PC-9 (cell line): ENCODE measurements around the gene TTLL5. TPM values are rescaled to one million over a fixed set of nuclear protein-coding genes. Genes with fewer than 3 reads are reported as not detected.

ENCODE experiments used
- Bru-seq: library from RNA; stranded (reverse); fragments of 400-500 nt; gene quantifications from one replicate; lab custom pipeline; 2021; lab: Mats Ljungman, UMichigan
- BruChase-seq, 2 experiments: library from RNA; stranded (reverse); fragments of 400-500 nt; gene quantifications; one replicate each; lab custom pipeline; 2021; lab: Mats Ljungman, UMichigan
- BruUV-seq: library from RNA; stranded (reverse); fragments of 400-500 nt; replicated peaks from 2 replicates; lab custom pipeline; 2021; lab: Mats Ljungman, UMichigan
- CTCF ChIA-PET: fragments of 300-600 bp; sonication (Branson Sonifier 250); formaldehyde crosslinking; loops from one replicate; lab custom pipeline; 2022; ENCODE audit warnings: antibody characterized with exemption; lab: Charles Lee
- POLR2A ChIA-PET: fragments of 300-600 bp; sonication (Branson Sonifier 250); formaldehyde crosslinking; loops from one replicate; lab custom pipeline; 2022; ENCODE audit warnings: antibody characterized with exemption; ENCODE audit not compliant: unreplicated experiment; lab: Charles Lee
- DNase-seq, 2 experiments: peaks; one replicate each; pipeline versions ENCODE4 v3.0.0 to v3.0.0-alpha.2; 2015 to 2022; ENCODE audit warnings: mixed read lengths in 1 of 2
- H2AFZ ChIP-seq: fragments of 200-600 bp; sonication (generic); 2 replicates; pipeline ENCODE4 v1.8.1; 2017; ENCODE audit warnings: antibody characterized with exemption
- H3F3A ChIP-seq: fragments of 200-600 bp; sonication (generic); 2 replicates; pipeline ENCODE4 v1.8.1; 2017; ENCODE audit warnings: antibody characterized with exemption, mild to moderate bottlenecking, low read depth; ENCODE audit not compliant: insufficient read depth
- H3K27ac ChIP-seq: fragments of 200-600 bp; sonication (generic); 2 replicates; pipeline ENCODE4 v1.6.1; 2016; ENCODE audit warnings: mixed run types
- H3K27me3 ChIP-seq: fragments of 200-600 bp; sonication (generic); 2 replicates; pipeline ENCODE4 v1.6.1; 2016; ENCODE audit warnings: low read depth, mixed run types; ENCODE audit not compliant: insufficient read depth
- H3K36me3 ChIP-seq: fragments of 200-600 bp; sonication (generic); 2 replicates; pipeline ENCODE4 v1.6.1; 2016; ENCODE audit warnings: low read depth, mixed run types
- H3K4me1 ChIP-seq: fragments of 200-600 bp; sonication (generic); replicated peaks from 2 replicates; pipeline ENCODE4 v1.6.1; 2016; ENCODE audit warnings: mixed run types; ENCODE audit not compliant: insufficient read depth
- H3K4me2 ChIP-seq: fragments of 200-600 bp; sonication (generic); 2 replicates; pipeline ENCODE4 v1.6.1; 2017; ENCODE audit warnings: mixed run types
- H3K4me3 ChIP-seq: fragments of 200-600 bp; sonication (generic); 2 replicates; pipeline ENCODE4 v1.6.1; 2016; ENCODE audit warnings: mixed run types
- H3K79me2 ChIP-seq: fragments of 200-600 bp; sonication (generic); 2 replicates; pipeline ENCODE4 v1.6.1; 2017; ENCODE audit warnings: low read depth, mixed run types
- H3K9me2 ChIP-seq: fragments of 200-600 bp; sonication (generic); 2 replicates; pipeline ENCODE4 v1.8.1; 2017; ENCODE audit warnings: mild to moderate bottlenecking; ENCODE audit not compliant: insufficient read depth
- H3K9me3 ChIP-seq: fragments of 200-600 bp; sonication (generic); 2 replicates; pipeline ENCODE4 v1.8.1; 2016; ENCODE audit warnings: low read depth; ENCODE audit not compliant: insufficient read depth
- H4K20me1 ChIP-seq: fragments of 200-600 bp; sonication (generic); 2 replicates; pipeline ENCODE4 v1.8.1; 2017; ENCODE audit not compliant: insufficient read depth
- EZH2 ChIP-seq: fragments of 200-600 bp; sonication (generic); IDR thresholded peaks from 2 replicates; pipeline ENCODE4 v1.8.0; 2017; ENCODE audit warnings: antibody characterized with exemption, low read depth
- intact Hi-C: fragments of 100-400 bp; cut with micrococcal nuclease; formaldehyde crosslinking; loops from one replicate; pipeline ENCODE4 v1.10.0; 2022; ENCODE audit not compliant: unreplicated experiment
- long read RNA-seq: library from polyadenylated mRNA; stranded (forward); transcript quantifications from one replicate; pipeline ENCODE4 v2.0.0, GENCODE V29; 2022
- total RNA-seq: library from RNA; stranded (reverse); gene quantifications from 2 replicates; pipeline ENCODE4 v1.2.3, GENCODE V29; 2021
- TF ChIP-seq, protein P1 (sequence below): fragments of 200-600 bp; sonication (generic); conservative IDR thresholded peaks from 2 replicates; pipeline ENCODE4 v1.6.1; 2017; ENCODE audit warnings: mixed run types, antibody characterized with exemption, mild to moderate bottlenecking, moderate library complexity

The TTLL5 gene, protein sequence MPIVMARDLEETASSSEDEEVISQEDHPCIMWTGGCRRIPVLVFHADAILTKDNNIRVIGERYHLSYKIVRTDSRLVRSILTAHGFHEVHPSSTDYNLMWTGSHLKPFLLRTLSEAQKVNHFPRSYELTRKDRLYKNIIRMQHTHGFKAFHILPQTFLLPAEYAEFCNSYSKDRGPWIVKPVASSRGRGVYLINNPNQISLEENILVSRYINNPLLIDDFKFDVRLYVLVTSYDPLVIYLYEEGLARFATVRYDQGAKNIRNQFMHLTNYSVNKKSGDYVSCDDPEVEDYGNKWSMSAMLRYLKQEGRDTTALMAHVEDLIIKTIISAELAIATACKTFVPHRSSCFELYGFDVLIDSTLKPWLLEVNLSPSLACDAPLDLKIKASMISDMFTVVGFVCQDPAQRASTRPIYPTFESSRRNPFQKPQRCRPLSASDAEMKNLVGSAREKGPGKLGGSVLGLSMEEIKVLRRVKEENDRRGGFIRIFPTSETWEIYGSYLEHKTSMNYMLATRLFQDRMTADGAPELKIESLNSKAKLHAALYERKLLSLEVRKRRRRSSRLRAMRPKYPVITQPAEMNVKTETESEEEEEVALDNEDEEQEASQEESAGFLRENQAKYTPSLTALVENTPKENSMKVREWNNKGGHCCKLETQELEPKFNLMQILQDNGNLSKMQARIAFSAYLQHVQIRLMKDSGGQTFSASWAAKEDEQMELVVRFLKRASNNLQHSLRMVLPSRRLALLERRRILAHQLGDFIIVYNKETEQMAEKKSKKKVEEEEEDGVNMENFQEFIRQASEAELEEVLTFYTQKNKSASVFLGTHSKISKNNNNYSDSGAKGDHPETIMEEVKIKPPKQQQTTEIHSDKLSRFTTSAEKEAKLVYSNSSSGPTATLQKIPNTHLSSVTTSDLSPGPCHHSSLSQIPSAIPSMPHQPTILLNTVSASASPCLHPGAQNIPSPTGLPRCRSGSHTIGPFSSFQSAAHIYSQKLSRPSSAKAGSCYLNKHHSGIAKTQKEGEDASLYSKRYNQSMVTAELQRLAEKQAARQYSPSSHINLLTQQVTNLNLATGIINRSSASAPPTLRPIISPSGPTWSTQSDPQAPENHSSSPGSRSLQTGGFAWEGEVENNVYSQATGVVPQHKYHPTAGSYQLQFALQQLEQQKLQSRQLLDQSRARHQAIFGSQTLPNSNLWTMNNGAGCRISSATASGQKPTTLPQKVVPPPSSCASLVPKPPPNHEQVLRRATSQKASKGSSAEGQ (N-terminal part only)
- total RNA-seq (60.3 and 75.3 TPM in 2 replicates), Bru-seq, nascent RNA (percentile 84 among the genes with signal in this experiment), BruChase-seq, experiment 1, labeled RNA remaining after a 2-hour chase (percentile 81 among the genes with signal in this experiment), BruChase-seq, experiment 2, labeled RNA remaining after a 6-hour chase (percentile 67 among the genes with signal in this experiment)
- long read RNA-seq, full-length matches to known transcripts, result 3 of 21 reads
- long read RNA-seq, partial matches to known transcripts, result 5 of 21 reads
- long read RNA-seq, other reads (novel, unspliced or antisense), result 13 of 21 reads

DNA sequence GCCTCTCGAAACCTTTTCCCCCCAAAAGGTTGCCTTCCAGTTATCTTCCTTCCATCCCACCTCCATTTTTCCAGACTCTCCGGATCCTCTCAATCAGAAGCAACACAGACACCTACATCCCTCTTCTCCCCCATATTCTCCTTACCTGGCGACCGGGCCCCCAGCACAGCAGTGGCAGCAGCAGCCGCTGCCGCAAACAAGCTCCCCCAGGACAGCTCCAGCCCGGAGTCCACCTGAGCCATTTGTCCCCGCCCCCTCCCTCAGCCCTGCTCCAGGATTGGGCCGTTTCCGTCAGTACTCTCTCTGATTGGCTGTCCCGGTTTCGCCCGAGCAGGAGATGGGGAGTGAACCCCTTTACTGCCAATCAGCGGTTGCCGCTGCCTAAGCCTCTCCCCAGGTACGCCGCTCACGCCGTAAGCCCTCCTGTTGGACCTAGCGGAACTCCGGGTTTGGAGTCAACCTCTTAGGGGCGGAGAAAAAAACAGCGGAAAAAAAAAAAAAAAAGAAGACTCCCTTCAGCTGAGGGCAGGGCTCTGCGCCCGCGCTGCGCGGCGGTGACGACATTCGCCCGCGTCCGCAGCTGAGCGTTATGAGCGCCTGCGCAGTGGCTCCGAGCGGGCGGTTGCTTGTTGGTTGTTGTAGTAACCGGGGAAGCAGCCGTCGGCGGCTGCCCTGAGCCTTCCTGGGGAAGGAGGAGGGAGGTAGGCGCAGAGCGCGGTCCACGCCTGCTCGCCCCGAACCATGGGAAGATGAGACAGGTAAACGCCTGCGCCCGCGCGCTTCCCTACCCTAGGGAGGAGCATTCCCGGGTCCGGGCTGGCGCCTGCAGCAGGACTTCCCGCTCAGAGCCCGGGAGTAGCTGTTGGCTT is at the start of gene TTLL5, which contains the start of gene ERG28:
Gene TTLL5 (plus strand): TSS at position 617 of the 869 bp plus-strand sequence. CDS start 1,904 bp downstream, outside the sequence.
Gene ERG28 (minus strand): TSS at position 247 of the 869 bp plus-strand sequence. CDS start 3,374 bp downstream, outside the sequence.
- intact Hi-C loops, result loop anchor here (5.0 kb wide), 3 partner anchors 321 to 1044 kb away; partner anchors contain the start of genes NEK9 and TGFB3
- Histone ChIP-seq H3K4me3 (peak within 1 kb of the TSS; percentile 99), H2AFZ (peak within 1 kb of the TSS; percentile 99), H3K27ac (peak within 1 kb of the TSS; percentile 64), H3F3A (peaks cover 8% of the 10 kb centered on the region; the same call in 1 of the 2 replicates), H3K9me2 (no peaks in the 10 kb centered on the region), H3K79me2 (peaks cover 51% of the 10 kb centered on the region), H3K27me3 (no peaks in the 10 kb centered on the region), H3K4me2 (peak within 1 kb of the TSS; percentile 97), H3K36me3 (0 out of 2 replicates have a peak, but pooled peaks cover 5% of the 10 kb centered on the region), H3K4me1 (peaks cover 9% of the 10 kb centered on the region; the same call in 1 of the 2 replicates), H4K20me1 (no peaks in the 10 kb centered on the region), H3K9me3 (no peaks in the 10 kb centered on the region)
- CTCF ChIA-PET, result interaction anchor here (0.5 to 2.3 kb wide), 9 partner anchors 26 to 626 kb away, joined by 3 to 17 read pairs (median 5); partner anchors contain the start of gene FLVCR2
- POLR2A ChIA-PET, result interaction anchor here (0.5 to 0.8 kb wide), 9 partner anchors 12 to 1660 kb away, joined by 3 to 8 read pairs (median 3); partner anchors contain the start of gene NEK9
- DNase-seq, result peak; percentile 97 to 99
- BruUV-seq, result no TSS peak
- no peak for TF ChIP-seq EZH2
- TF ChIP-seq, protein P1, sequence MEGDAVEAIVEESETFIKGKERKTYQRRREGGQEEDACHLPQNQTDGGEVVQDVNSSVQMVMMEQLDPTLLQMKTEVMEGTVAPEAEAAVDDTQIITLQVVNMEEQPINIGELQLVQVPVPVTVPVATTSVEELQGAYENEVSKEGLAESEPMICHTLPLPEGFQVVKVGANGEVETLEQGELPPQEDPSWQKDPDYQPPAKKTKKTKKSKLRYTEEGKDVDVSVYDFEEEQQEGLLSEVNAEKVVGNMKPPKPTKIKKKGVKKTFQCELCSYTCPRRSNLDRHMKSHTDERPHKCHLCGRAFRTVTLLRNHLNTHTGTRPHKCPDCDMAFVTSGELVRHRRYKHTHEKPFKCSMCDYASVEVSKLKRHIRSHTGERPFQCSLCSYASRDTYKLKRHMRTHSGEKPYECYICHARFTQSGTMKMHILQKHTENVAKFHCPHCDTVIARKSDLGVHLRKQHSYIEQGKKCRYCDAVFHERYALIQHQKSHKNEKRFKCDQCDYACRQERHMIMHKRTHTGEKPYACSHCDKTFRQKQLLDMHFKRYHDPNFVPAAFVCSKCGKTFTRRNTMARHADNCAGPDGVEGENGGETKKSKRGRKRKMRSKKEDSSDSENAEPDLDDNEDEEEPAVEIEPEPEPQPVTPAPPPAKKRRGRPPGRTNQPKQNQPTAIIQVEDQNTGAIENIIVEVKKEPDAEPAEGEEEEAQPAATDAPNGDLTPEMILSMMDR, result no peak

DNA sequence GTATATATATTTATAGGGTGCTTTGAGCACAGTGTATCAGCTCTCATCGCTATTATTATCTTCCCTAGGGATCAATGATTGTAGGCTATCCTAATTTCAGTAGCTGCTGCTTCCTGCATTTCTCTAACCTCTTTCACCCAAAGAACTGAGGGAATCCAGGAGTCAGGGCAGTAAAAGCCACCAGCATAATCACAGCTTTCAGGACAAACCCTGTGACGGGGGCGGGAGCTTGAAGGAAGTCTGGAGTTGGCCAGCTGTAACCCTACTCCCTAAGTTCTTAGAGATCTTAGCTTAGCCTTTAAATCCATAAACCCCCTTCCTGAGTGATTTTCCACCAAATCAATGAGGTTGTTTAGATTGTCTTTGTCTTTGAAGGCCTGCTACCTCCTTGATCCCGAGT is 48.9 kb upstream of the TTLL5 start:
- H3F3A ChIP-seq, result no peaks in the 10 kb centered on the region
- ChIA-PET CTCF (no interaction called here), POLR2A (no interaction called here)
- no peak overlapping the region for H3K4me3 ChIP-seq
- no peak for DNase-seq
- H2AFZ ChIP-seq, result no peak overlapping the region
- H3K79me2 ChIP-seq, result no peaks in the 10 kb centered on the region
- TF ChIP-seq, protein P1, result no peak
- TF ChIP-seq EZH2, result no peak
- no peak overlapping the region for H3K4me2 ChIP-seq
- no peaks in the 10 kb centered on the region for H3K27me3 ChIP-seq
- no peak overlapping the region for H3K27ac ChIP-seq
- peaks cover 6% of the 10 kb centered on the region; the same call in 1 of the 2 replicates for H3K9me3 ChIP-seq
- BruUV-seq, result no TSS peak
- H4K20me1 ChIP-seq, result no peaks in the 10 kb centered on the region
- intact Hi-C loops, result no loop called here
- no peaks in the 10 kb centered on the region for H3K4me1 ChIP-seq
- H3K36me3 ChIP-seq, result no peaks in the 10 kb centered on the region
- no peaks in the 10 kb centered on the region for H3K9me2 ChIP-seq
